IPS DF 19.7 (cell line): ENCODE data around the gene MEG3.

ENCODE experiments used
- DNase-seq: peaks from one replicate; pipeline ENCODE4 v3.0.0-alpha.2; 2013; ENCODE audit warnings: low read depth, low spot score

MEG3 gene

DNA sequence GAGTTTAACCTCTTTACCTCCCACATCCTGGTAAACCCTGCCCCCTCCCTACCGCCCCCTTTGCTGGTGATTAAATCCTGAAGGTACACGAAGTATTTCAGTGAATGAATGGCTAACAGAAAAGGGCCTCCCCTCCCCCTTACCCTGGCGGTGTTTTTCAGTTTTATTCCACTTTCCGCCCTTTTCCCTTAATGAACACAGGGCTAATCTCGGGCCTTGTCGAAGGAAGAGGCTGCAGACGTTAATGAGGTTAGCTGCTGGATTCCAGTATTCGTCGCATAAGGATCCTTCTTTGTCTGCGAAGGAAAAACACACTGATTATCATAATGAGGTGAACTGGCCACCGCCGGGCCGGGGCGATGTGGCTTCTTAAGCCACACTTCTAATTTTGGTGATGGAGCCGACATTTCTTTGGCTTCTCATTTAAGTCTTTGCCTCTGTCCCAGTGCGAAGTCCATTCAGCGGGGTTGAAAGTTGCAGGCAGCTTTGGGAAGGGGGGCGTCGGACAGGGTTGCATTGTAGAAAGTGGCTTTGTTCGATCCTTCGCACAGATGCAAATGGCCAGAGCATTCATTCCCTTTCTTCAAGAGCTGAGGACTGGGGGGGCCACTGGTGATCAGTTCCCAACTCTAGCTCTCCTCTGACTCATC is 6.5 kb downstream of the MEG3 start:
- no peak for DNase-seq

- DNase-seq = no peak
Measured at GRCh38 chr14:100834082-100834793, 8.3 kb downstream of the MEG3 start.

GRCh38 chr14:100834794-100835547 is 9.1 kb downstream of the MEG3 start:
- DNase-seq = no peak

GRCh38 chr14:100835548-100836310 is 9.8 kb downstream of the MEG3 start:
- no peak for DNase-seq

GRCh38 chr14:100836311-100836805 is 10.4 kb downstream of the MEG3 start:
- no peak for DNase-seq

DNA sequence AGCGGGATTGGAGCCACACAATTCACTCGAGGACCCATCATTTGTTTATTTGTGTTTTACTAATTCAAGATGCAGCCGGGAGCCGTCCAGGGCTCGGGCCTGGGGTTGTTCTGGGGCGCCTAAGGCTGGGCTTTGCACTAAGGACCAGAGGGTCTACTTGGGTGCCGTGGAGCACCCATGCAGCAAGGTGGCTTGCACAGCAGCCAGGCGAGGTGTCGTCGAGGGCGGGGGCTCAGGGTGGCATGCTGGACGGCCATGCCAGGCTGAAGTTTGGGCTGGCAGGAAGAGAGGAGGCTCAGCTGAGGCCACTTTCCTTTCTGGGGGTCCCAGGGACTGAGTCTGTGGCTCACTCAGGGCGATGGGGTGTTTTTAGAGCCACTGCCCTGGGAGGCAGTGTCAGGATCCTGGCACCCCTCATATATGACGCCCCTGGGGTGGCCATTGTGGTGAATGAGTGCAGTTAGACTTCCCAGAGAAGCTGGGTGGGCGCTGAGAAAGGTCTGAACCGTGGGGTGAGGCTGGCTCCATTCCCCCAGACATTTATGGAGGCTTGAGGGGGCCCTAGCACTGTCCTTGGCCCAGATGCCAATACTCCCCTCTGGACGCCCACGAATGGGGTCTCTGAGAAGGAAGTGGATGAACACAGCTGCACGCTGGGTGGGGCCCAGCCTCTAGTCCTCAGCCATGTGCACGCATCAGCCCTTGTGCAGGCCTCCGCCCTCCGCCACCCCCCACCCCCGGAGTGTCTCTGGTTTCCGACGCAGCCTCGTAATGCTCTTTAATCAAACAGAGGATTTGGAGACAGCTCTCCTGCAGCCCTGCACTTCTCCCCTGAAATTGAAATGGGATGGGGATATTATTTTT is 11.3 kb downstream of the MEG3 start:
- DNase-seq = no peak

DNA sequence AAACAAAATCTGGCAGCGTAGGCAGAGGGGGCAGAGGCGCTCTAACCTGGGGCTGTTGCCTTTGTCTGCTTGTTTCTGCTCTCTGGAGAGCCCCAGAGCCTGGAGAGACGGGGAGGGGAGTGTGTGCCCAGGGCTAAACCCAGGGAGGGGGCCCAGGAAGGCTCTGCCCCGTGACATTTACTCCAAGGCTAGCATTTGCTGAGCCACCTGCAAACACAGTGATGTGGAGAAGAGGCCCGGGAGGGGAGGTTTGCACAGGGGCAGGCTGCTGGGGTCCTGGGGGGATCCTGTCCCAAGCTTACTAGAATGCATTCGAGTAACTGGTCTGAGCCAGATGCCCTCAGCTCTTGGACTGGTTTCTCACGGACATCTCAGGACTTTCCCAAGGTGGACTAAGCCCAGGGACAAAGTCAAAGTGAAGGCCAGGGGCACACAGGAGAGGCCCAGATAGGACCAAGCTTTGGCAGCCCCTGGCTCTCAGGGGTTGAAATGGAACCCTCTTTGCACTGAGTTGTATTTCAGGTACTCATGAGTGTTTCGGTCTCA is 12.0 kb downstream of the MEG3 start:
- DNase-seq = no peak

GRCh38 chr14:100838493-100839314 is 12.8 kb downstream of the MEG3 start:
- DNase-seq = no peak

GRCh38 chr14:100839315-100839585 is 13.3 kb downstream of the MEG3 start:
- DNase-seq = no peak

GRCh38 chr14:100839681-100840111 is 13.8 kb downstream of the MEG3 start:
- DNase-seq = no peak

- DNase-seq = no peak
Measured at GRCh38 chr14:100840286-100841065, 14.6 kb downstream of the MEG3 start.

DNA sequence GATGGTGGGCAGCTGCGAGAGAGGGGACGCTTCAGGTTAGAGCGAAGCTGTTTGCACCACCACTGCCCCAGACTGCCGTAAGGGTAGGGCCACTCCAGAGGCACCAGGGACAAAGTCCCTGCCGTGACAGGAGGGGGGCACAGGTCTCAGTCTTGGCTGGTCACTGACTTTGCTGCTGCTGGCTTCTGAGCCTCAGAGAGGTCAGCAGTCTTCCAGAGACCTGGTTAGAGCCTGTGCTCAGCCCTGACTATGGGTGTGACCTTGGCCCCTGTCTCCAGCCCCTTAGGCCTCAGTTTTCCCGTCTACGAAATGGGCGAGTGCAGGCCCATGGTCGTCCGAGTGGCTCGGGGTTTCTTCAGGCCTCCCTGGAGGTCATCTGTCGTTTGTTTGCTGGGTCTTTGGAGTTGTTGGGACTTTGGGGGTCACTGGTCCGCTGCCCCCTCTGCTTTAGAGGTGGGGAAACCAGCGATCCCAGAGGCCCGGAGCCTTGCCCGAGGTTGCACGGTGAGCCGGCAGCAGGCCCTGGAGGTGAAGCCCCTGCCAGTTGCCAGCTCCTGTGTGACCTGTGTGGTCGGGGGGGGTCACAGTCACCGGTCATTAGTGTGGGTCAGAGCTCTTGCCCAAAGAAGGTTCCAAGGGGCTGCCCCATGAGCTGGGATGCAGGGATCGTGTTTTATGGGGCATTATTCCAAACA is 15.3 kb downstream of the MEG3 start:
- no peak for DNase-seq

GRCh38 chr14:100841761-100842403 is 16.0 kb downstream of the MEG3 start:
- no peak for DNase-seq

GRCh38 chr14:100842799-100843198 is 16.9 kb downstream of the MEG3 start:
- DNase-seq = no peak

- no peak for DNase-seq
Measured at GRCh38 chr14:100844082-100844408, 18.1 kb downstream of the MEG3 start.

DNA sequence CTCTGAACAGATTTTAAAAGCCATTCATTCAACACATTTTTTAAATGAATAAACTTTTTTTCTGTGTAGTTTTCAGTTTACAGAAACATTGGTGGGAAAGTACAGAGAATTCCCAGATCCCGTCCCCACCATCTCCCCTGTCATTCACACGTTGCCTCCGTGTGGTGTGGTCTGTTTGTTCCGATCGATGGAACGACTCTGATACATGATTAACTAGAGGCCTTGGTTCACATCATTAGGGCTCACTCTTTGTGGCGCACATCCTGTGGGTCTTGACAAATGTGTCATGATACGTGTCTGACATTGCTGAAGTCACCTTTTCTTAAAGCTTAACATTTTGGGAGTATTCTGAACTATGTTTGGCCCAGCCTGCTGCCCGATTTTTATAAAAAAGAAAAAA is 18.5 kb downstream of the MEG3 start:
- DNase-seq = no peak

- no peak for DNase-seq
Measured at GRCh38 chr14:100844846-100845245, 18.9 kb downstream of the MEG3 start.

GRCh38 chr14:100845341-100845740 is 19.4 kb downstream of the MEG3 start:
- no peak for DNase-seq
